Right hindlimb (tissue), 1 donor: ENCODE data around the gene ACADSB.

Experiments used
- DNase-seq: peaks from one replicate; pipeline ENCODE4 v3.0.0-alpha.2; 2018

The ACADSB gene

GRCh38 chr10:123008355-123009104 is at the start of gene ACADSB, which contains the start of gene IKZF5:
TSS of gene ACADSB (plus strand) at chr10:123009006. CDS start at chr10:123009030, 24 bp downstream.
TSS of gene IKZF5 (minus strand) at chr10:123008795. CDS start at chr10:122998625, 10,170 bp downstream.
- peak; percentile 98 for DNase-seq

- no peak for DNase-seq
Observed at GRCh38 chr10:122962405-122962804, 46.4 kb upstream of the ACADSB start.

- no peak for DNase-seq
Observed at GRCh38 chr10:122966879-122967278, 41.9 kb upstream of the ACADSB start.

- DNase-seq, result no peak
Observed at GRCh38 chr10:122968698-122969097, 40.1 kb upstream of the ACADSB start.

- DNase-seq, result no peak
Observed at GRCh38 chr10:122974023-122974422, 34.8 kb upstream of the ACADSB start.

- DNase-seq, result no peak
Observed at GRCh38 chr10:122974543-122975064, 34.2 kb upstream of the ACADSB start.

GRCh38 chr10:122980209-122981065 is 28.4 kb upstream of the ACADSB start, which contains the start of gene PSTK:
TSS of gene PSTK (plus strand) at chr10:122980401. CDS start at chr10:122980480, 79 bp downstream.
- peak; percentile 96 for DNase-seq

- DNase-seq, result no peak
Observed at GRCh38 chr10:122981066-122981464, 27.7 kb upstream of the ACADSB start.

- DNase-seq, result no peak
Observed at GRCh38 chr10:122983898-122984297, 24.9 kb upstream of the ACADSB start.

- no peak for DNase-seq
Observed at GRCh38 chr10:122984708-122985107, 24.1 kb upstream of the ACADSB start.

- no peak for DNase-seq
Observed at GRCh38 chr10:122986335-122986734, 22.5 kb upstream of the ACADSB start.

GRCh38 chr10:122988501-122988900 is 20.3 kb upstream of the ACADSB start:
- no peak for DNase-seq

- no peak for DNase-seq
Observed at GRCh38 chr10:122990278-122990677, 18.5 kb upstream of the ACADSB start.

GRCh38 chr10:122992031-122992585 is 16.7 kb upstream of the ACADSB start:
- DNase-seq, result no peak

- no peak for DNase-seq
Observed at GRCh38 chr10:122993797-122994336, 14.9 kb upstream of the ACADSB start.

GRCh38 chr10:122995936-122996335 is 12.9 kb upstream of the ACADSB start:
- no peak for DNase-seq

GRCh38 chr10:122997864-122998263 is 10.9 kb upstream of the ACADSB start:
- DNase-seq, result no peak

- DNase-seq, result no peak
Observed at GRCh38 chr10:122998360-122998917, 10.4 kb upstream of the ACADSB start.

- no peak for DNase-seq
Observed at GRCh38 chr10:122998934-122999333, 9.9 kb upstream of the ACADSB start.

GRCh38 chr10:122999347-122999746 is 9.5 kb upstream of the ACADSB start:
- no peak for DNase-seq

GRCh38 chr10:123000155-123000554 is 8.7 kb upstream of the ACADSB start:
- no peak for DNase-seq

- DNase-seq, result no peak
Observed at GRCh38 chr10:123001370-123001769, 7.4 kb upstream of the ACADSB start.

GRCh38 chr10:123004298-123004697 is 4.5 kb upstream of the ACADSB start:
- no peak for DNase-seq
